GM23338 (cell line): Measurements from ENCODE around the gene PPP1R37. TPM values are rescaled to one million over a fixed set of nuclear protein-coding genes. Genes with fewer than 3 reads are reported as not detected.

ENCODE experiments used
- ATAC-seq: fragments of 200-7000 bp; cut with Tn5 transposase; 3 replicates; pipeline ENCODE4 v1.9.1; 2020
- DNase-seq: peaks from one replicate; pipeline ENCODE4 v3.0.0-alpha.2; 2015; ENCODE audit warnings: low spot score
- H2AFZ ChIP-seq: fragments of 200-600 bp; sonication (generic); 2 replicates; pipeline ENCODE4 v1.8.0; 2016; ENCODE audit warnings: antibody characterized with exemption, mild to moderate bottlenecking, moderate library complexity
- H3F3A ChIP-seq: fragments of 200-600 bp; sonication (generic); replicated peaks from 2 replicates; pipeline ENCODE4 v1.8.0; 2017; ENCODE audit warnings: antibody characterized with exemption, mixed run types, low read depth
- H3K27ac ChIP-seq: fragments of 200-600 bp; sonication (generic); 2 replicates; pipeline ENCODE4 v1.6.1; 2016; ENCODE audit warnings: low read depth
- H3K27me3 ChIP-seq: fragments of 200-600 bp; sonication (generic); 2 replicates; pipeline ENCODE4 v1.8.0; 2016; ENCODE audit warnings: mild to moderate bottlenecking, mixed run types, moderate library complexity; ENCODE audit not compliant: insufficient read depth
- H3K36me3 ChIP-seq: fragments of 200-600 bp; sonication (generic); 2 replicates; pipeline ENCODE4 v1.8.0; 2016; ENCODE audit warnings: mild to moderate bottlenecking; ENCODE audit not compliant: insufficient read depth
- H3K4me1 ChIP-seq: fragments of 200-600 bp; sonication (generic); 2 replicates; pipeline ENCODE4 v1.8.0; 2016; ENCODE audit warnings: mild to moderate bottlenecking, moderate library complexity; ENCODE audit not compliant: insufficient read depth
- H3K4me2 ChIP-seq: fragments of 200-600 bp; sonication (generic); 2 replicates; pipeline ENCODE4 v1.7.1; 2017; ENCODE audit warnings: mixed run types
- H3K4me3 ChIP-seq: fragments of 200-600 bp; sonication (generic); 2 replicates; pipeline ENCODE4 v1.6.1; 2016; ENCODE audit warnings: mixed run types
- H3K79me2 ChIP-seq: fragments of 200-600 bp; sonication (generic); replicated peaks from 2 replicates; pipeline ENCODE4 v1.8.0; 2017; ENCODE audit warnings: mild to moderate bottlenecking; ENCODE audit not compliant: insufficient read depth
- H3K9me2 ChIP-seq: fragments of 200-600 bp; sonication (generic); 2 replicates; pipeline ENCODE4 v1.8.0; 2017; ENCODE audit not compliant: insufficient read depth
- H4K20me1 ChIP-seq: fragments of 200-600 bp; sonication (generic); replicated peaks from 2 replicates; pipeline ENCODE4 v1.8.0; 2017; ENCODE audit warnings: mild to moderate bottlenecking; ENCODE audit not compliant: insufficient read depth
- H3K27ac Mint-ChIP-seq: 2 replicates; pipeline ENCODE4 v1.8.0; 2020; ENCODE audit warnings: inconsistent platforms, mild to moderate bottlenecking, moderate library complexity, mixed read lengths
- H3K27me3 Mint-ChIP-seq: 3 replicates; pipeline ENCODE4 v1.8.0; 2022; ENCODE audit warnings: low read depth, mild to moderate bottlenecking, moderate library complexity, mixed read lengths, inconsistent platforms; ENCODE audit not compliant: insufficient read depth, poor library complexity
- H3K36me3 Mint-ChIP-seq: 3 replicates; pipeline ENCODE4 v1.8.0; 2021; ENCODE audit warnings: low read depth, mild to moderate bottlenecking, inconsistent platforms, moderate library complexity, mixed read lengths
- H3K4me1 Mint-ChIP-seq: 3 replicates; pipeline ENCODE4 v1.8.0; 2020; ENCODE audit warnings: mild to moderate bottlenecking, inconsistent platforms, mixed read lengths
- H3K4me3 Mint-ChIP-seq: 3 replicates; pipeline ENCODE4 v1.8.0; 2021; ENCODE audit warnings: moderate library complexity, mild to moderate bottlenecking, inconsistent platforms, mixed read lengths
- H3K9me3 Mint-ChIP-seq: 3 replicates; pipeline ENCODE4 v1.8.0; 2020; ENCODE audit warnings: moderate library complexity, mild to moderate bottlenecking, inconsistent platforms, mixed read lengths
- EZH2phosphoT487 ChIP-seq: fragments of 200-600 bp; sonication (generic); IDR thresholded peaks from one replicate; pipeline ENCODE4 v1.8.1; 2018; ENCODE audit warnings: antibody characterized with exemption; ENCODE audit not compliant: unreplicated experiment
- JUNB ChIP-seq: IDR thresholded peaks from one replicate; pipeline ENCODE4 v1.6.1; 2016; ENCODE audit warnings: antibody characterized with exemption; ENCODE audit not compliant: unreplicated experiment
- polyA plus RNA-seq: library from polyadenylated mRNA; unstranded; fragments of >200 nt; fragmentation: Nextera tagmentation; extraction: Ambion mirVana; gene quantifications from 2 replicates; pipeline ENCODE4 v1.2.1, GENCODE V29; 2016
- total RNA-seq: library from RNA; depleted of rRNA; stranded (reverse); fragments of >200 nt; shearing (Covaris generic); gene quantifications from 2 replicates; pipeline ENCODE4 v1.2.3, GENCODE V29; 2014
- TF ChIP-seq, protein P1 (sequence below), 2 experiments: fragments of 200-600 bp in 1 of 2; sonication (generic) in 1 of 2; conservative IDR thresholded peaks; 2 replicates each; pipeline versions ENCODE4 v1.5.1 to v1.6.1; 2016 to 2017; ENCODE audit warnings: antibody characterized with exemption in 2 of 2, low read depth in 2 of 2, mild to moderate bottlenecking in 2 of 2, moderate library complexity in 1 of 2
- TF ChIP-seq, protein P2 (sequence below): fragments of 250-450 bp; sonication (Bioruptor Pico); IDR thresholded peaks from 2 replicates; pipeline ENCODE4 v1.5.0; 2020; ENCODE audit warnings: mild to moderate bottlenecking, moderate library complexity

Gene PPP1R37
- total and polyA plus RNA-seq, 2 experiments from 2014 or later, result 6.9 to 47.2 TPM

DNA sequence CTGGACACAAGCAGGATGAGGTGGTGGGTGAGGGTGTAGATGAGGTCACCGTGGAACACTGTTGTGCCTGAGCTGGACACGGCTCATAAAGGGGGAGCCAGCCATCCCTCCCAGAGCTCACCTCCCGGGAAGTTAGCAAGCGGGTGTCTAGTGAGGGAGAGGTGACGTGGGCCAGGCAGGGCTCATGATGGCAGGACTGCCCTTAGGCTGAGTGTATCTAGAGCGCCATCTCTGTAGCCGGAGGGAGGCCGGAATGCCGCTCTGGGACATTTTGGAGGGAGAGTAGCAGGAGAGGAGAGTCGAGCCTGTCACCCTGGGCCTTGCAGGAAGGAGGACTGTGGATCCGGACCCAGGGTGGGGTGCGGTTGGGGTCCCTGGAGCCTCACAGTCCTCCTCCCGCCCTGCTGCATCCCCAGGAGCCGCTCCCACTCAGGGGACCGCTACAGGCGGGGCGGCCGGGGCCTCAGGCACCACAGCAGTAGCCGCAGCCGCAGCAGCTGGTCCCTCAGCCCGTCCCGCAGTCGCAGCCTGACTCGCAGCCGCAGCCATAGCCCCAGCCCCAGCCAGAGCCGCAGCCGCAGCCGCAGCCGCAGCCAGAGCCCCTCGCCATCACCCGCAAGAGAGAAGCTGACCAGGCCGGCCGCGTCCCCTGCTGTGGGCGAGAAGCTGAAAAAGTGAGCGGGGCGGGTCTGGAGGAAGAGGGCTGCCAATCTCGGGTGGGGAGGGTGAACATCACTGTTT is 25.9 kb upstream of the PPP1R37 start:
- Histone ChIP-seq H2AFZ (no peak overlapping the region), H3F3A (peaks cover 3% of the 10 kb centered on the region; the same call in 1 of the 2 replicates), H3K4me1 (no peaks in the 10 kb centered on the region), H3K27me3 (no peaks in the 10 kb centered on the region), H3K27ac (no peak overlapping the region), H4K20me1 (peaks cover 6% of the 10 kb centered on the region), H3K79me2 (peaks cover 4% of the 10 kb centered on the region; the same call in 1 of the 2 replicates), H3K4me2 (no peak overlapping the region), H3K9me2 (no peaks in the 10 kb centered on the region), H3K36me3 (peaks cover 8% of the 10 kb centered on the region; the same call in 1 of the 2 replicates), H3K4me3 (no peak overlapping the region)
- peak overlapping the region; percentile 81 for H3K27ac Mint-ChIP-seq
- H3K4me3 Mint-ChIP-seq, result no peak overlapping the region
- no peak for ATAC-seq
- H3K4me1 Mint-ChIP-seq, result peaks cover 4% of the 10 kb centered on the region; the same call in 2 of the 3 replicates
- no peaks in the 10 kb centered on the region for H3K9me3 Mint-ChIP-seq
- H3K36me3 Mint-ChIP-seq, result peaks cover 67% of the 10 kb centered on the region
- no peak for TF ChIP-seq EZH2phosphoT487
- TF ChIP-seq, protein P1, sequence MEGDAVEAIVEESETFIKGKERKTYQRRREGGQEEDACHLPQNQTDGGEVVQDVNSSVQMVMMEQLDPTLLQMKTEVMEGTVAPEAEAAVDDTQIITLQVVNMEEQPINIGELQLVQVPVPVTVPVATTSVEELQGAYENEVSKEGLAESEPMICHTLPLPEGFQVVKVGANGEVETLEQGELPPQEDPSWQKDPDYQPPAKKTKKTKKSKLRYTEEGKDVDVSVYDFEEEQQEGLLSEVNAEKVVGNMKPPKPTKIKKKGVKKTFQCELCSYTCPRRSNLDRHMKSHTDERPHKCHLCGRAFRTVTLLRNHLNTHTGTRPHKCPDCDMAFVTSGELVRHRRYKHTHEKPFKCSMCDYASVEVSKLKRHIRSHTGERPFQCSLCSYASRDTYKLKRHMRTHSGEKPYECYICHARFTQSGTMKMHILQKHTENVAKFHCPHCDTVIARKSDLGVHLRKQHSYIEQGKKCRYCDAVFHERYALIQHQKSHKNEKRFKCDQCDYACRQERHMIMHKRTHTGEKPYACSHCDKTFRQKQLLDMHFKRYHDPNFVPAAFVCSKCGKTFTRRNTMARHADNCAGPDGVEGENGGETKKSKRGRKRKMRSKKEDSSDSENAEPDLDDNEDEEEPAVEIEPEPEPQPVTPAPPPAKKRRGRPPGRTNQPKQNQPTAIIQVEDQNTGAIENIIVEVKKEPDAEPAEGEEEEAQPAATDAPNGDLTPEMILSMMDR (conservative IDR thresholded peaks at IDR 0.05; ENCODE audit: low read depth in 2 of 2), result 0 out of 4 replicates have a peak, but pooled peaks of 1 of the 2 experiments have one; percentile 3
- H3K27me3 Mint-ChIP-seq, result peaks cover 18% of the 10 kb centered on the region
- no peak for DNase-seq

DNA sequence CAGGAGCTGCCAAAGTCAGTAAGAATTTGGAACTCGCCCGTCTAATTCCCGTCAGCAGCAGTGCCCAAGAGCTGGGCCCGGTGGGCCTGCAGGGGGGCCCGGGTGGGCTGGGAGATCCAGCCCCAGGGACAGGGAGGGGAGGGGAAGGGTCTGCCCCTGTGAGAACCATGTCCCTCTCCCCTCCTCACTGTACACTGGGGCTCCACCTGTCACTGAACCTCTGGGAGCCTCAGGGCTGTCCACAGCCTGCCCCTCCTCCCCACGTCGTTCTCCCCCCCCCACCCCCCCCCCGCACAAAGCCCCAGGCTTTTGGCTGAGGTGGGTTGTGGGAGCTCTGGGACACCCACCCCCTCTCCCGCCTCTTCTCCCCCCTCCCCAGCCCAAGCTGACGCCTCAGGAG is 24.9 kb upstream of the PPP1R37 start:
- Mint-ChIP-seq H3K36me3 (peaks cover 57% of the 10 kb centered on the region), H3K4me3 (no peak overlapping the region)
- H3F3A ChIP-seq, result peaks cover 6% of the 10 kb centered on the region; the same call in 1 of the 2 replicates
- TF ChIP-seq, protein P1 (conservative IDR thresholded peaks at IDR 0.05; ENCODE audit: low read depth in 2 of 2), result no peak
- no peak for TF ChIP-seq EZH2phosphoT487
- TF ChIP-seq, protein P2, sequence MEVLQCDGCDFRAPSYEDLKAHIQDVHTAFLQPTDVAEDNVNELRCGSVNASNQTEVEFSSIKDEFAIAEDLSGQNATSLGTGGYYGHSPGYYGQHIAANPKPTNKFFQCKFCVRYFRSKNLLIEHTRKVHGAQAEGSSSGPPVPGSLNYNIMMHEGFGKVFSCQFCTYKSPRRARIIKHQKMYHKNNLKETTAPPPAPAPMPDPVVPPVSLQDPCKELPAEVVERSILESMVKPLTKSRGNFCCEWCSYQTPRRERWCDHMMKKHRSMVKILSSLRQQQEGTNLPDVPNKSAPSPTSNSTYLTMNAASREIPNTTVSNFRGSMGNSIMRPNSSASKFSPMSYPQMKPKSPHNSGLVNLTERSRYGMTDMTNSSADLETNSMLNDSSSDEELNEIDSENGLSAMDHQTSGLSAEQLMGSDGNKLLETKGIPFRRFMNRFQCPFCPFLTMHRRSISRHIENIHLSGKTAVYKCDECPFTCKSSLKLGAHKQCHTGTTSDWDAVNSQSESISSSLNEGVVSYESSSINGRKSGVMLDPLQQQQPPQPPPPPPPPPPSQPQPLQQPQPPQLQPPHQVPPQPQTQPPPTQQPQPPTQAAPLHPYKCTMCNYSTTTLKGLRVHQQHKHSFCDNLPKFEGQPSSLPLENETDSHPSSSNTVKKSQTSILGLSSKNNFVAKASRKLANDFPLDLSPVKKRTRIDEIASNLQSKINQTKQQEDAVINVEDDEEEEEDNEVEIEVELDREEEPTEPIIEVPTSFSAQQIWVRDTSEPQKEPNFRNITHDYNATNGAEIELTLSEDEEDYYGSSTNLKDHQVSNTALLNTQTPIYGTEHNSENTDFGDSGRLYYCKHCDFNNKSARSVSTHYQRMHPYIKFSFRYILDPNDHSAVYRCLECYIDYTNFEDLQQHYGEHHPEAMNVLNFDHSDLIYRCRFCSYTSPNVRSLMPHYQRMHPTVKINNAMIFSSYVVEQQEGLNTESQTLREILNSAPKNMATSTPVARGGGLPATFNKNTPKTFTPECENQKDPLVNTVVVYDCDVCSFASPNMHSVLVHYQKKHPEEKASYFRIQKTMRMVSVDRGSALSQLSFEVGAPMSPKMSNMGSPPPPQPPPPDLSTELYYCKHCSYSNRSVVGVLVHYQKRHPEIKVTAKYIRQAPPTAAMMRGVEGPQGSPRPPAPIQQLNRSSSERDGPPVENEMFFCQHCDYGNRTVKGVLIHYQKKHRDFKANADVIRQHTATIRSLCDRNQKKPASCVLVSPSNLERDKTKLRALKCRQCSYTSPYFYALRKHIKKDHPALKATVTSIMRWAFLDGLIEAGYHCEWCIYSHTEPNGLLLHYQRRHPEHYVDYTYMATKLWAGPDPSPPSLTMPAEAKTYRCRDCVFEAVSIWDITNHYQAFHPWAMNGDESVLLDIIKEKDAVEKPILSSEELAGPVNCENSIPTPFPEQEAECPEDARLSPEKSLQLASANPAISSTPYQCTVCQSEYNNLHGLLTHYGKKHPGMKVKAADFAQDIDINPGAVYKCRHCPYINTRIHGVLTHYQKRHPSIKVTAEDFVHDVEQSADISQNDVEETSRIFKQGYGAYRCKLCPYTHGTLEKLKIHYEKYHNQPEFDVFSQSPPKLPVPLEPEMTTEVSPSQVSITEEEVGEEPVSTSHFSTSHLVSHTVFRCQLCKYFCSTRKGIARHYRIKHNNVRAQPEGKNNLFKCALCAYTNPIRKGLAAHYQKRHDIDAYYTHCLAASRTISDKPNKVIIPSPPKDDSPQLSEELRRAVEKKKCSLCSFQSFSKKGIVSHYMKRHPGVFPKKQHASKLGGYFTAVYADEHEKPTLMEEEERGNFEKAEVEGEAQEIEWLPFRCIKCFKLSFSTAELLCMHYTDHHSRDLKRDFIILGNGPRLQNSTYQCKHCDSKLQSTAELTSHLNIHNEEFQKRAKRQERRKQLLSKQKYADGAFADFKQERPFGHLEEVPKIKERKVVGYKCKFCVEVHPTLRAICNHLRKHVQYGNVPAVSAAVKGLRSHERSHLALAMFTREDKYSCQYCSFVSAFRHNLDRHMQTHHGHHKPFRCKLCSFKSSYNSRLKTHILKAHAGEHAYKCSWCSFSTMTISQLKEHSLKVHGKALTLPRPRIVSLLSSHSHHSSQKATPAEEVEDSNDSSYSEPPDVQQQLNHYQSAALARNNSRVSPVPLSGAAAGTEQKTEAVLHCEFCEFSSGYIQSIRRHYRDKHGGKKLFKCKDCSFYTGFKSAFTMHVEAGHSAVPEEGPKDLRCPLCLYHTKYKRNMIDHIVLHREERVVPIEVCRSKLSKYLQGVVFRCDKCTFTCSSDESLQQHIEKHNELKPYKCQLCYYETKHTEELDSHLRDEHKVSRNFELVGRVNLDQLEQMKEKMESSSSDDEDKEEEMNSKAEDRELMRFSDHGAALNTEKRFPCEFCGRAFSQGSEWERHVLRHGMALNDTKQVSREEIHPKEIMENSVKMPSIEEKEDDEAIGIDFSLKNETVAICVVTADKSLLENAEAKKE, result no peak
- TF ChIP-seq JUNB, result no peak

More for the DNA sequence above, 24.9 kb upstream of the PPP1R37 start:
- Histone ChIP-seq H3K36me3 (peaks cover 8% of the 10 kb centered on the region; the same call in 1 of the 2 replicates), H3K4me1 (no peaks in the 10 kb centered on the region), H2AFZ (no peak overlapping the region), H4K20me1 (peaks cover 7% of the 10 kb centered on the region), H3K27ac (peak overlapping the region; percentile 59; the same call in 1 of the 2 replicates), H3K4me2 (no peak overlapping the region), H3K27me3 (no peaks in the 10 kb centered on the region), H3K4me3 (no peak overlapping the region), H3K79me2 (peaks cover 11% of the 10 kb centered on the region), H3K9me2 (no peaks in the 10 kb centered on the region)
- H3K27me3 Mint-ChIP-seq, result peaks cover 18% of the 10 kb centered on the region
- DNase-seq (no peak), ATAC-seq (no peak)
- H3K9me3 Mint-ChIP-seq, result no peaks in the 10 kb centered on the region
- H3K4me1 Mint-ChIP-seq, result peaks cover 4% of the 10 kb centered on the region; the same call in 2 of the 3 replicates
- H3K27ac Mint-ChIP-seq, result no peak overlapping the region
